ENCODE data around the gene COL16A1.

Gene COL16A1

GRCh38 chr1:31694069-31694963 lies 9.5 kb downstream of the COL16A1 start:
- TF ChIP-seq SIN3A (IDR thresholded peaks at IDR 0.05; ENCODE audit: borderline replicate concordance, insufficient read depth, low read length) (no peak), FOXP2 (optimal IDR thresholded peaks at IDR 0.05; ENCODE audit: borderline replicate concordance, extremely low read depth, extremely low read length, insufficient read depth) (no peak), POLR2AphosphoS5 (IDR thresholded peaks at IDR 0.05; ENCODE audit: low read depth, low read length) (no peak), REST (IDR thresholded peaks at IDR 0.05; ENCODE audit: insufficient read depth in 1 of 2, low read depth in 2 of 2, low read length in 2 of 2) (no peak), TAF1 (IDR thresholded peaks at IDR 0.05; ENCODE audit: borderline replicate concordance, insufficient read depth, low read length) (no peak)

- TF ChIP-seq SIN3A (IDR thresholded peaks at IDR 0.05; ENCODE audit: borderline replicate concordance, insufficient read depth, low read length) (no peak), FOXP2 (optimal IDR thresholded peaks at IDR 0.05; ENCODE audit: borderline replicate concordance, extremely low read depth, extremely low read length, insufficient read depth) (no peak), REST (IDR thresholded peaks at IDR 0.05; ENCODE audit: insufficient read depth in 1 of 2, low read depth in 2 of 2, low read length in 2 of 2) (no peak), POLR2AphosphoS5 (IDR thresholded peaks at IDR 0.05; ENCODE audit: low read depth, low read length) (no peak), TAF1 (IDR thresholded peaks at IDR 0.05; ENCODE audit: borderline replicate concordance, insufficient read depth, low read length) (no peak)
Observed at GRCh38 chr1:31693231-31693630, 10.6 kb downstream of the COL16A1 start.

GRCh38 chr1:31691951-31692350 lies 11.9 kb downstream of the COL16A1 start:
- no peak for TF ChIP-seq SIN3A (IDR thresholded peaks at IDR 0.05; ENCODE audit: borderline replicate concordance, insufficient read depth, low read length)
- TF ChIP-seq TAF1 (IDR thresholded peaks at IDR 0.05; ENCODE audit: borderline replicate concordance, insufficient read depth, low read length), result no peak
- no peak for TF ChIP-seq REST (IDR thresholded peaks at IDR 0.05; ENCODE audit: insufficient read depth in 1 of 2, low read depth in 2 of 2, low read length in 2 of 2)
- TF ChIP-seq POLR2AphosphoS5 (IDR thresholded peaks at IDR 0.05; ENCODE audit: low read depth, low read length), result no peak
- TF ChIP-seq FOXP2 (optimal IDR thresholded peaks at IDR 0.05; ENCODE audit: borderline replicate concordance, extremely low read depth, extremely low read length, insufficient read depth), result no peak

- TF ChIP-seq SIN3A (IDR thresholded peaks at IDR 0.05; ENCODE audit: borderline replicate concordance, insufficient read depth, low read length) (no peak), TAF1 (IDR thresholded peaks at IDR 0.05; ENCODE audit: borderline replicate concordance, insufficient read depth, low read length) (no peak), POLR2AphosphoS5 (IDR thresholded peaks at IDR 0.05; ENCODE audit: low read depth, low read length) (no peak), FOXP2 (optimal IDR thresholded peaks at IDR 0.05; ENCODE audit: borderline replicate concordance, extremely low read depth, extremely low read length, insufficient read depth) (no peak), REST (IDR thresholded peaks at IDR 0.05; ENCODE audit: insufficient read depth in 1 of 2, low read depth in 2 of 2, low read length in 2 of 2) (no peak)
Observed at GRCh38 chr1:31691446-31691845, 12.4 kb downstream of the COL16A1 start.
